GM19351 (cell line): ENCODE data around the gene APC.
"Not testable (repeated sequence)": the region's sequence is repeated elsewhere in the genome, so short reads cannot be mapped to it uniquely, and the experiment has no call there.

Experiments used
- ATAC-seq: cut with Tn5 transposase; IDR thresholded peaks from one replicate; pipeline ENCODE4 v1.9.1; 2021; ENCODE audit warnings: mild to moderate bottlenecking, moderate library complexity; ENCODE audit not compliant: unreplicated experiment

Gene APC

GRCh38 chr5:112713206-112713605 lies 24.5 kb upstream of the APC start:
- ATAC-seq: no peak

GRCh38 chr5:112716895-112717294 lies 20.8 kb upstream of the APC start:
- ATAC-seq: not testable (repeated sequence)

DNA sequence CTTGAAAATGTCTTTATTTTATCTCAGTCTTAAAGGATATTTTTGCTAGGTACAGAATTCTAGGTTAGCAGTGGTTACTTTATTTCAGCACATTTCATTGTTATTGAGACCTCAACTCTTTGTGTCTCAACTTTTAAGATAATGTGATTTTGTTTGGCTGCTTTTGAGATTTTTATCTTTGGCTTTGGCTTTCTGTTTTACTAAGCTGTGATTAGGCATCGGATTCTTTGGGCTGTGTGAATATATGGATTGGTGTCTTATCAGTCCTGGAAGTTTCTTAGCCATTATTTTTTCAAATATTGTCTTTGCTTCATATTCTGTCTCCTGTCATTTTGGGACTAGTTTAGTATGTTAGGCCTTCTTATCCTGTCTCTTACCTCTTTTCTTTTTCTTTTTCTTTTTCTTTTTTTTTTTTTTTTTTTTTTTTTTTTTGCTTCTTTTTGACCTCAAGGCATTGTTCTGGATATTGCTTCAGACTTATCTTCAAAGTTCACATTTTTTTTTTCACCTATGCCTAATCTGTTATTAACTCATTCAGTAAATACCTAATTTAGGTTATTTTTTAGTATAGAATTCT lies 20.1 kb upstream of the APC start:
- ATAC-seq: no peak

DNA sequence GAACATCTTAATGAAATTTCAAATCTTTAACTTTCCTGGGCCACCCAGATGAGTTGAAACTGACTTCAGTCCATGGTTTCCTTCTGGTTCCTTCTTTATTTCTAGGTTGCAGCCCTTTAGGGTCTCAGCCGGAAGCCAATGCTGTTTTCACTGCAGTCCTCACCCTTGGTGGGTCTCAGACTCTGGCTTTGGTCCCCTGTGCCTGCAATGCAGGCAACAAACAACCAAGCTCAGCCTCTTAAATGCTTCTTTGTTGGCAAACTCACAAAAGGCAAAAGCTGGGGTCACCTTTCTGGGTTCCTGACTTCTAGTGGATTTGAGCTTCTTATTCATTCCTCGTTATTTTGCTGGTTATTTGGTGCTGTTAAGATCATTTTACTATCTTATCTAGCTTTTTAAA lies 19.3 kb upstream of the APC start:
- no peak for ATAC-seq

DNA sequence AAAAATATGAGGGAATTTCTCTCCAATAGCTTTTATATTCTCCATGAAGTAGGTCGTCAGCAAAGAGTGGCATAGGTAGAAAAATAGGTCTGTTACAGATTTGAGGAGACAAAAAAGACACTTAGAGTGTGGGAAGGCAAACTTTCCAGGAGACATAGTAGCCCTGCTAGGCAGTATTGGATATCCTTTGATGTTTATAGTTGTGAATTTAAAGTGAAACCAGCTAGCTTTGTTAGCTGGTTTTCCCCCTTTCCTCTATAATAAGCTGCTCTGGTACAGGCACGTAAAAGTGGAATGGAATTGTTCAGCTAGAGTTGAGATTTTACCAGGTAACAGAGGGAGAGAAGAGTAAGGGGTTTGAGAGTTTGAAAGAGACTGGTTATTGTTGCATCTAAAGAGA lies 17.1 kb upstream of the APC start:
- no peak for ATAC-seq

DNA sequence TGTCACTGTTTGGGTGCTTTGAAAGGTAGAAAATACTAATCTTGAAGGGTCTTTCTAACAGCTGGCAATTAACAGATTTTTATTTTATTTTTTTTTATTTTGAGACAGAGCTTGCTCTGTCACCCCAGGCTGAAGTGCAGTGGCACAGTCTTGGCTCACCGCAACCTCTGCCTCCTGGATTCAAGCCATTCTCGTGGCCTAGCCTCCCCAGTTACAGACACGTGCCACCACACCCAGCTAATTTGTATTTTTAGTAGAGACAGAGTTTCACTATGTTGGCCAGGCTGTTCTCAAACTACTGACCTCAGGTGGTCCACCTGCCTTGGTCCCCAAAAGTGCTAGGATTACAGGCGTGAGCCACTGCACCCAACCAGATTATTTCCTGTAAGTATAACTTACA lies 12.8 kb upstream of the APC start:
- no peak for ATAC-seq

GRCh38 chr5:112729630-112730029 lies 8.1 kb upstream of the APC start:
- no peak for ATAC-seq

- ATAC-seq: no peak
Measured at GRCh38 chr5:112732131-112732530, 5.6 kb upstream of the APC start.

DNA sequence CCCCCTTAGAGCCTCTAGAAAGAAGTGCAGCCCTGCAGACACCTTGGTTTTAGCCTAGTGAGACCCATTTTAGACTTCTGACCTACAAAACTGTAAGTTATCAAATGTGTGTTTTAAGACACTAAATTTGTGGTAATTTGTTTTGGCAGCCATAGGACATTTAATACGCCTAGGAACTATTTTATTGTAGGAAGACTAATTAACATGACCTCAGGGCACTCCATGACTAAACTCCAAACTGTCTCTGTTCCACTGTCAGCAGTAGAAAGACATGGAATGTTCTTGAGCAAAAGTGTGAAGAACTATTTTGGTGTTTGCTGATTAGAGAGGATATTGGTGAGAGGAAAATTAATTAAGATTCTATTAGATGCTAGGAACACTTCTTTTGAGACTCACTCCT lies 4.1 kb upstream of the APC start:
- ATAC-seq: no peak

DNA sequence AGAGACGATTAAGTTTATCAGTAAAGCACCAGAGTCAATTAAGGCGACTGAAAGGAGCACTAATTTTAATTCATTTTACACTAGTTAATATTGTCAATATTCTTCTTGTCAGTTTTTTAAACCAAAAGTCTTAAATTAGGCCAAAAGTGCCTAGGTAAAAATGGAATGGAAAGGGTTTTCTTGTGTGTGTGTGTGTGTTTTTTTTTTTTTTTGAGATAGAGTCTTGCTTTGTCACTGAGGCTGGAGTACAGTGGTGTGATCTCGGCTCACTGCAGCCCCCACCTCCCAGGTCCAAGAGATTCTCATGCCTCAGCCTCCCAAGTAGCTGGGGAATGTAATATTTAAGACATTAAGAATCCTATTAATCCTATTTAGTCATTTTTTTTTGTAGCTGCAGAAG lies 3.1 kb upstream of the APC start:
- no peak for ATAC-seq

DNA sequence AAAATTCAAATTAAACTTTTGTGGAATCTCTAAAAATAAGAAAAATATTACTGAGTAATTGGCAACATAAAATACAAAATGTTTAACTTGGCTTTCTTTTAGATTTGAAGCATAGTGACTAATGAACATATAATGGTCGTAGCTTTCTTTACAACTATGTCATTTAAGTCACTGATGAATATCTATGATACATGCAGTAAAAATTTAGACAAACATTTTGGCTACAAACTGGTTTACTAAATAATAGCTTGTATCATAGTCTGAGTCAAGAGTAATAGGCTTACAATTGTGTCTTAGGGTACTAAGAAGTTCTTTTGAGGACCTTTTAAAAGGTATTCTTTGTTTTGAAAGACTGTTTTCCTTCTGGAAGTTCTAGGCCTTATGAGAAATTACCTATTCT lies 2.0 kb upstream of the APC start:
- no peak for ATAC-seq

DNA sequence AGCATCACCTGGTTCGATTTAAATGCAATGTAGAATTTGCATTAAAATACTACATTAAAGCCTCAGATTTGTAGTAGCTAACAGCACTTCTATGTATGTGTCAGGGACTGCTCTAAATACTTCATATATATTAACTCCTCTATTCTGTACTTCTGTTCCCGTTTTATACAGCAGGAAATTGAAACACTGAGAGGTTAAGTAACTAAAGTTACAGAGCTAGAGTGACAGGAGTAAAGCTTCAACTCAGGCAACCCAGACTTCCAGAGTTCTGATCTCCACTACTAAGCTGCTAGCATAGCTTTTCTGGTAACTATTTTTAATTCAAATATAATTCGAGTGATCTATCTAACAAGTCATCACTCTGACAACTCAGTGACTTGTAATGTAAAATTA lies 619 bp upstream of the APC start:
- no peak for ATAC-seq

GRCh38 chr5:112738191-112738560 lies 491 bp downstream of the APC start:
- peak; percentile 34 for ATAC-seq

DNA sequence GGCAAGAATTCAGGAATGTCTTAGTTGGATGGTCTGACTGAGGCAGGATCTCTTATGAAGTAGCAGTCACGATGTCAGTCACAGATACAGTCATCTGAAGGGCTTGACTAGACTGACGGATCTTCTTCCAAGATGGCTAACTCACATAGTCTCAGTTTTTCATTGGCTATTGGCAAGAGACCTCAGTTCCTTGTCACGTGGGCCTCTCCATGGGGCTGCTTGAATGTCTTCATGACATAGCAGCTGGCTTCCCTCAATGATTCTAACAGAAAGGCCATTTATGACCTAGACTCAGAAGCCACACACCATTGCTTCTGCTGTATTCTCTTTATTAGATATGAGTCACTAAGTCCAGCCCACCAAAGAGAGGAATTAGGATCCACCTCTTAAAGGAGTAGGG lies 4.7 kb downstream of the APC start:
- no peak for ATAC-seq

DNA sequence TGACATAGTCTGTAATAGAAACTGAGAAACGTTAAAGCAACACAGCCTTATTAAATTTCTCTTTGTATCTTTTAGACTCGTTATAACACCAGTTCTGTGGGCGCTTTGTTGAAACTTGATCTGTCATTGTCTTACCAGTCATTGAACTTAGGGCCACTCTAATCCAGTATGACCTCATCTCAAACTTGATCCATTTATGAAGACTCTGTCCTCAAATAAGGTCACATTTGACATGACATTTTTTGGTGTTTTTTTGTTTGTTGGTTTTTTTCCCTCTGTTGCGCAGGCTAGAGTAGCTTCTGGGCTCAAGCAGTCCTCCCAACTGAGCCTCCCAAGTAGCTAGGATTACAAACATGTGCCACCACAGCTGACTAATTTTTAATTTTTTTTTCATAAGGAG lies 5.9 kb downstream of the APC start:
- ATAC-seq: no peak

GRCh38 chr5:112752335-112752734 lies 14.7 kb downstream of the APC start:
- ATAC-seq: no peak

- ATAC-seq: no peak
Measured at GRCh38 chr5:112755703-112756102, 18.0 kb downstream of the APC start.

DNA sequence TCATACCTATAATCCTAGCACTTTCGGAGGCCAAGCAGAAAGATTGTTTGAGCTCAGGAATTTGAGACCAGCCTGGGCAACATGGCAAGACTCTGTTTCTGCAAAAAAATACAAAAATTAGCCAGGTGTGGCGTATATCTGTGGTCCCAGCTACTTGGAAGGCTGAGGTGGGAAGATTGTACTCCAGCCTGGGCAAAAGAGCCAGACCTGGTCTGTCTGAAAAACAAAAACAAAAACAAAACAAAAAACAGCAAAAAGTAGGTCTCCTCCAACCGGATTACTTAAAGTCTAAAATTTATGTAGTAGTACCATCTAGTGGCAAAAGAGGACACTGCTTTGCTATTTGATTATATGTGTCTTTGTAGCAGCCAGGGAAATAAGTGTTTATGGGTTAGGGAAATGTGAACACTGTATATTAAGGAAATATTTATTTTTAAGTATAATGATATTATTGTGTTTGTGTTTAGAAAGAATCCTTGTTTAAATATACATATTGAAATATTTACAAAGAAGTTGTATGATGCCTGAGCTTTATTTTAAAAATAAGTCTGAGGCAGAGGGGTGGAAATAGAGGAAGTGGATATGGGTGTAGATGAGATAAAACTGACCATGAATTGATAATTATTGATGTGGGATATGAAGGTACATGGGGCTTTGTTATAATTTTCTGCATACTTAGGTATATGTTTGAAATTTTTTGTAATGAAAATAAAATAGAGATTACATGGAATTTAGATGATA lies 20.0 kb downstream of the APC start:
- peak; percentile 97 for ATAC-seq

DNA sequence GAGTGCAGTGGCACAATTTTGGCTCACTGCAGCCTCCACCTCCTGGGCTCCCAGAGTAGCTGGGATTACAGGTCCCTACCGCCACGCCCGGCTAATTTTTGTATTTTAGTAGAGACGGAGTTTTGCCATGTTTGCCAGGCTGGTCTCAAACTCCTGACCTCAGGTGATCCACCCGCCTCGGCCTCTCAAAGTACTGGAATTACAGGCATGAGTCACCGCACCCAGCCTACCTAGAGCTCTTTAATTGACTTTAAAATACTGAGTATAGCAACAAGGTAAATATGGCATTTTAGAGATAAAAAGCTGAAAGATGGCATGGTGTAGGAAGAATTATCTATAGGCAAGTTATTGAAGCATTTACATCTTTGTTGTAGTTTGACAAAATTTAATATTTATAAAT lies 21.0 kb downstream of the APC start:
- ATAC-seq: no peak

DNA sequence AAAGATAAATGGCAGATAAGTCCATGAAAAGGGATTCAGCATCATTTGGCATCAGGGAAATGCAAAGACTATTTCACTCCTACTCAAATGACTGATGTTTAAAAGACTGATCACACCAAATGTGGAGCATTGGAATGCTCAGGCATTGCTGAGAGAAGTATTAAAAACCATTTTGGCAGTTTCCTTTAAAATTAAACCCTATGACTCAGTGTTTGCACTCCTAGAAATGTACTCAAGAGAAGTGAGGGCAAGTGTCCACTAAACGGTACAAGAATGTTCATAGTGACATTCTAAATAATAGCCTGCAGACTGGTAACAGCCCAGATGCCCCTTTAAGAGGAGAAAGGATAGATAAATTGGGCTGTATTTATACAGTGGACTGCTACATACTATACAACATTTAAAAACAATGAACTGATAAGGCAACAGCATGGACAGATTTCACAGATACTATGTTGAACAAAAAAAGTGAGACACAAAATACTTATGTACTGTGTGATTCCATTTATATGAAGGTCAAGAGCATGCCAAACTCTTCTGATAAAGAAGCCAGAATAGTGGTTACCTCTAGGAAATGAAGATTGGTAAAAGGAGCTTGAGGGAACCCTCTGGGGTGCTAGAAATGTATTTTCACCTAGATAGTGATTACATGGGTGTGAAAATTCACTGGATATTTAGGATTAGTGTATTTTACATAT lies 24.6 kb downstream of the APC start:
- no peak for ATAC-seq

GRCh38 chr5:112763165-112763564 lies 25.5 kb downstream of the APC start:
- ATAC-seq: no peak

DNA sequence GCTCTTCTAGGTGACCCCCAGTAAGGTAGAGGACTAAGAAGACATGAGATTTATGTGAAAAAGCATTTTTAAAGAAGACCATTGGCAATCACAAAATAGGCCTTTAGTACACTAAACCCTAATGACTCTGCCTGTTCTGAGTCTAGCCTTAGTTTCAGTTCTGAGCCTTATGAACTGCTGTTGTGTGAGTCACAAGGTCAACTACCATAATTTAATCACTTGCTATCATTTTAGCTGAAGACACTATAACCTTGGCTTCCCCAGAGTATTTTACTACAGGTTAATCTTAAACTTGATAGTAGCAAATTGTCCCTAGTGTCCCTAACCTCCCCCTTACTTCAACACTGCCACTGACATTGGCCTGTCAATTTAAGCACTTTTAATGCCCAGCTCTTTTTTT lies 34.4 kb downstream of the APC start:
- no peak for ATAC-seq
